Stimulated activated CD4-positive, alpha-beta T cell treated with anti-CD3 and anti-CD28 coated beads, Interleukin-12 subunit alpha, Interleukin-12 subunit beta, amount 100 ng/mL, for 4 hours (primary cell): ENCODE data around the gene SIGLEC15.
"Not testable (repeated sequence)": the region's sequence is repeated elsewhere in the genome, so short reads cannot be mapped to it uniquely, and the experiment has no call there.

Experiments
- DNase-seq: peaks from one replicate; pipeline ENCODE4 v3.0.0-alpha.2; 2020

The SIGLEC15 gene

GRCh38 chr18:45845410-45845809, 19.9 kb downstream of the SIGLEC15 start:
- DNase-seq = no peak

GRCh38 chr18:45847119-45847518, 21.6 kb downstream of the SIGLEC15 start:
- no peak for DNase-seq

- not testable (repeated sequence) for DNase-seq
These were observed 23.2 kb downstream of the SIGLEC15 start for GRCh38 chr18:45848643-45849042.

GRCh38 chr18:45849529-45849928, 24.1 kb downstream of the SIGLEC15 start:
- DNase-seq = no peak

GRCh38 chr18:45850021-45850420, 24.5 kb downstream of the SIGLEC15 start:
- DNase-seq = no peak

- DNase-seq = no peak
These were observed 25.9 kb downstream of the SIGLEC15 start for GRCh38 chr18:45851161-45851925.

GRCh38 chr18:45852631-45853030, 27.2 kb downstream of the SIGLEC15 start:
- DNase-seq = no peak

- DNase-seq = no peak
These were observed 28.6 kb downstream of the SIGLEC15 start for GRCh38 chr18:45854036-45854586.

GRCh38 chr18:45856531-45856930, 31.1 kb downstream of the SIGLEC15 start:
- no peak for DNase-seq

- DNase-seq = no peak
These were observed 33.9 kb downstream of the SIGLEC15 start for GRCh38 chr18:45859334-45859733.

- DNase-seq = no peak
These were observed 35.0 kb downstream of the SIGLEC15 start for GRCh38 chr18:45860492-45860891.

GRCh38 chr18:45860971-45861370, 35.5 kb downstream of the SIGLEC15 start:
- no peak for DNase-seq

GRCh38 chr18:45861926-45862325, 36.5 kb downstream of the SIGLEC15 start:
- DNase-seq = no peak

- DNase-seq = no peak
These were observed 38.0 kb downstream of the SIGLEC15 start for GRCh38 chr18:45863469-45863868.

- no peak for DNase-seq
These were observed 38.6 kb downstream of the SIGLEC15 start for GRCh38 chr18:45864081-45864480.

- no peak for DNase-seq
These were observed 40.0 kb downstream of the SIGLEC15 start for GRCh38 chr18:45865466-45865865.

- no peak for DNase-seq
These were observed 44.9 kb downstream of the SIGLEC15 start for GRCh38 chr18:45870419-45870818.

- DNase-seq = no peak
These were observed 46.1 kb downstream of the SIGLEC15 start for GRCh38 chr18:45871431-45872084.

GRCh38 chr18:45874491-45875184, 49.2 kb downstream of the SIGLEC15 start:
- peak; percentile 30 for DNase-seq

GRCh38 chr18:45876161-45876560, 50.7 kb downstream of the SIGLEC15 start:
- DNase-seq = no peak

GRCh38 chr18:45877403-45877802, 51.9 kb downstream of the SIGLEC15 start:
- no peak for DNase-seq

- DNase-seq = peak; percentile 74
These were observed 54.5 kb downstream of the SIGLEC15 start for GRCh38 chr18:45879681-45880655.
